AG04449 (cell line): Measurements from ENCODE around the gene RNF34.
A peak's percentile ranks its signal among the peaks of the same experiment; 100 is the strongest.

ENCODE experiments used
- CTCF ChIA-PET: fragments of 350-600 bp; formaldehyde crosslinking; extraction: SDS; loops from one replicate; lab custom pipeline; 2021; ENCODE audit warnings: antibody characterized with exemption; lab: Yijun Ruan, JAX
- POLR2A ChIA-PET: fragments of 400-600, 350-600 bp; formaldehyde crosslinking; extraction: SDS; loops from one replicate; lab custom pipeline; 2020; ENCODE audit warnings: antibody characterized with exemption, inconsistent platforms; lab: Yijun Ruan, JAX
- DNase-seq: peaks from one replicate; pipeline ENCODE4 v3.0.0-alpha.2; 2010; ENCODE audit warnings: low read depth, low spot score
- H3K4me3 ChIP-seq: 2 replicates; pipeline ENCODE4 v1.5.1; 2011; ENCODE audit warnings: low read depth, mild to moderate bottlenecking, control low read depth, low read length
- TF ChIP-seq, protein P1 (sequence below): IDR thresholded peaks from one replicate; pipeline ENCODE4 v1.5.1; 2011; ENCODE audit warnings: mild to moderate bottlenecking, moderate library complexity, low read length, control low read depth, inconsistent platforms; ENCODE audit not compliant: insufficient read depth; ENCODE audit errors: missing control alignments

RNF34 gene

DNA sequence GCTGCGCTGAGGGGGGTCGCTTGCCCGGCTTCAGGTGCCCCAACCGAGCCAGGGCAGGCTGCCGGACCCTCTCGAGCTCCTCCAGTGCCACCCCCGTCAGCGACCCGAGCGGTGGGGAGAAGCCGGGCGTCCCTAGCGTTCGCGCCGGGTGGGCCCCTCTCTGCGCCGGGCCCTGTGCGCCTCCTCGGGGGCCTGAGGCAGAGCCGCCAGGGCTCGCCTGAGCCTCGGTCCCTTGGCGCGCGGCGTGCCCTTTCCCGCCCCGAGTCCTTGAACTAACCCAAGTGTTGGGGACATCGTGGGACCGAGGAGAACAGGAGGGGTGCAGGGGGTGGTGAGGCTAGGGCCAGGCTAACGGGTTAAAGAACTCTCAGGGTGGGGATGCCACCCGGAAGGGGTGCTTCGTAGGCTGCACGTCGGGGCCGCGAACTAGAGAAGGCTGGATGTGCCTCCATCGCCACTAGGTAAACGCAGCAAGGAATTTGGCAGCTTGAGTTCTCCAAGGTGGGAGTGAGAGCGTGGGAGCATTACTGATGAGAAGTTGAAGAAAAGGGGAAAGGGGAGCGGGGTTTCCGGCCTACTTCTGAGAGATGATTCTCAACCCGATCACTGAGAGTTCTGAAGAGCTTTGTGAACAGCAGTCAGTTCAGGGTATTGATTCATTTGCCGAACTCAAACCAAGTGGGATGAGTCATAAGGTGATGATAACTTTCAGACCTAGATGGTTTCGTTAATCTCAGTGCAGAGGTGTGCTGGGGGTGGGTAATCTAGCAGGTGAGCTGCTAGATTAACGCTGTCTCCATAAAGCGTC is 618 bp downstream of the RNF34 start:
- CTCF ChIA-PET: interaction anchor here (0.7 to 5.1 kb wide), 7 partner anchors 16 to 68 kb away, joined by 3 to 30 read pairs (median 6); no protein-coding TSS in a partner anchor
- DNase-seq: no peak
- POLR2A ChIA-PET: interaction anchor here (0.5 to 3.3 kb wide), 7 partner anchors 9 to 1048 kb away, joined by 3 to 36 read pairs (median 10); partner anchors contain the start of gene ANAPC5
- TF ChIP-seq, protein P1, sequence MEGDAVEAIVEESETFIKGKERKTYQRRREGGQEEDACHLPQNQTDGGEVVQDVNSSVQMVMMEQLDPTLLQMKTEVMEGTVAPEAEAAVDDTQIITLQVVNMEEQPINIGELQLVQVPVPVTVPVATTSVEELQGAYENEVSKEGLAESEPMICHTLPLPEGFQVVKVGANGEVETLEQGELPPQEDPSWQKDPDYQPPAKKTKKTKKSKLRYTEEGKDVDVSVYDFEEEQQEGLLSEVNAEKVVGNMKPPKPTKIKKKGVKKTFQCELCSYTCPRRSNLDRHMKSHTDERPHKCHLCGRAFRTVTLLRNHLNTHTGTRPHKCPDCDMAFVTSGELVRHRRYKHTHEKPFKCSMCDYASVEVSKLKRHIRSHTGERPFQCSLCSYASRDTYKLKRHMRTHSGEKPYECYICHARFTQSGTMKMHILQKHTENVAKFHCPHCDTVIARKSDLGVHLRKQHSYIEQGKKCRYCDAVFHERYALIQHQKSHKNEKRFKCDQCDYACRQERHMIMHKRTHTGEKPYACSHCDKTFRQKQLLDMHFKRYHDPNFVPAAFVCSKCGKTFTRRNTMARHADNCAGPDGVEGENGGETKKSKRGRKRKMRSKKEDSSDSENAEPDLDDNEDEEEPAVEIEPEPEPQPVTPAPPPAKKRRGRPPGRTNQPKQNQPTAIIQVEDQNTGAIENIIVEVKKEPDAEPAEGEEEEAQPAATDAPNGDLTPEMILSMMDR: peak; percentile 1
- peak overlapping the region; percentile 90 for H3K4me3 ChIP-seq

DNA sequence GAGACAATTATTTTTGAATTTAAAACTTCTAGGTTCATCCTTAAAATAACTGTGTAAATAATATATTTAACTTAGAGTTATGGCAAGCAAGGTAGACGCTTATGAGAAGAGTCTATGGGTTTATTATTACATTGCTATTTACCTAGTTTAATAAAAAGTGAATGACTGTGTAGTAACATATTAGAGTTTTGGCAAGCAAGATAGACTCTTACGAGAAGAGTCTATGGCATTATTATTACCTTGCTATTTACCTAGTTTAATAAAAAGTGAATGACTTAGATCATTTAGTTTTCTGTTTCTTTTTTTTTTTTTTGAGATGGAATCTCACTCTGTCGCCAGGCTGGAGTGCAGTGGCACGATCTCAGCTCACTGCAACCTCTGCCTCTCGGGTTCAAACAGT is 3.8 kb downstream of the RNF34 start:
- TF ChIP-seq, protein P1: no peak
- CTCF ChIA-PET: interaction anchor here (0.6 to 5.1 kb wide), 4 partner anchors 14 to 70 kb away, joined by 3 to 30 read pairs (median 4); no protein-coding TSS in a partner anchor
- no peak for DNase-seq
- no peak overlapping the region for H3K4me3 ChIP-seq
- POLR2A ChIA-PET: interaction anchor here (0.6 kb wide), 1 partner anchor 126 kb away, joined by 3 read pairs; no protein-coding TSS in a partner anchor

DNA sequence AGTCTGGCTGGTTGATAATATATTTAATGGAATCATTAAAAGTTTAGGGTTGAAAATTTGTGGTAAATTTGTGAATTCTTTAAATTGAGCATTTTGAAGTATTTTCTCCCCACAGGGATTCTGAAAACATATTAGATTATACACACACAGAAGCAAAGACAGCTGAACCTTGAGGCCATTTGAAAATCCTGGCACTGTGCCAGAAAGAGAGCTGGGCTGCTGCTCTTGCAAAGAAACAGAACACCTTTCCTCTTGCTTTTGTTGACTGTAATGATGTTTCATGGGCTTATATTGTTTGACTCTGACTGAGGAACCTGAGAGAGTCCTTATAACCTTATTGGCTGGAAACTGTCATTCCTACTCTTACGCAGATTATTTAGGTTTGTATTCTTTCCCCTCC is 4.8 kb downstream of the RNF34 start:
- ChIA-PET CTCF (interaction anchor here (1.0 to 5.1 kb wide), 4 partner anchors 38 to 73 kb away, joined by 3 to 30 read pairs (median 4); no protein-coding TSS in a partner anchor), POLR2A (no interaction called here)
- H3K4me3 ChIP-seq: no peak overlapping the region
- no peak for DNase-seq
- TF ChIP-seq, protein P1: no peak

GRCh38 chr12:121405211-121405610 is 5.3 kb downstream of the RNF34 start:
- TF ChIP-seq, protein P1: no peak
- ChIA-PET CTCF (interaction anchor here (1.0 to 5.1 kb wide), 3 partner anchors 38 to 73 kb away, joined by 3 to 30 read pairs (median 4); no protein-coding TSS in a partner anchor), POLR2A (no interaction called here)
- no peak overlapping the region for H3K4me3 ChIP-seq
- DNase-seq: no peak

DNA sequence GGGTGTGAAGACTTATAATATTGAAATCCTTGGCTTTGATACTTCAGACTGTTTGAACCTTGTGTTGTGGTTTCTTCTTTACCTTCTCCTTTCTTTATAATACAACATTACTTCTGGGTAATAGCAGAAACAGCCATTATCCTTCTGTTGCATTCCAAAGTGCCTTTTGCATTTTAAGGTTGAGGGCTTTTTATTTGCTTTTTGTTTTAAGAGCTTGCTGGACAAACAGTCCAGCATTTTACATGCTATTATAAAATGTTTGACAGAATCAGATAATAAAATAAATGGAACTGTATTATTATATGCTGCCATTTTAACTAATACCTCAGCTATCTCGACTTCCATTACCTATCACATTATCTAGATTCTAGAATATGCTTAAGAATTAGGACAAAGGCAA is 14.0 kb downstream of the RNF34 start:
- TF ChIP-seq, protein P1: no peak
- H3K4me3 ChIP-seq: no peak overlapping the region
- DNase-seq: no peak
- CTCF ChIA-PET: no interaction called here
- POLR2A ChIA-PET: no interaction called here

- POLR2A ChIA-PET: no interaction called here
- H3K4me3 ChIP-seq: no peak overlapping the region
- TF ChIP-seq, protein P1: no peak
- CTCF ChIA-PET: interaction anchor here (2.1 kb wide), 1 partner anchor 25 kb away, joined by 15 read pairs; no protein-coding TSS in a partner anchor
- no peak for DNase-seq
Measured at GRCh38 chr12:121417847-121418246, 17.9 kb downstream of the RNF34 start.
